KMS-11 (cell line): ENCODE measurements around the gene TEX44.

ENCODE experiments used
- H2AFZ ChIP-seq: fragments of 200-600 bp; sonication (generic); 2 replicates; pipeline ENCODE4 v1.6.1; 2016; ENCODE audit warnings: antibody characterized with exemption, mixed run types, low read depth
- H3K27ac ChIP-seq: fragments of 200-600 bp; sonication (generic); 2 replicates; pipeline ENCODE4 v1.6.1; 2016; ENCODE audit warnings: mild to moderate bottlenecking, mixed run types
- H3K27me3 ChIP-seq: fragments of 200-600 bp; sonication (generic); 2 replicates; pipeline ENCODE4 v1.6.1; 2017; ENCODE audit warnings: mild to moderate bottlenecking, low read depth, mixed run types, moderate library complexity; ENCODE audit not compliant: insufficient read depth
- H3K36me3 ChIP-seq: fragments of 200-600 bp; sonication (generic); 2 replicates; pipeline ENCODE4 v1.6.1; 2017; ENCODE audit warnings: mild to moderate bottlenecking, mixed run types; ENCODE audit not compliant: insufficient read depth
- H3K4me1 ChIP-seq: fragments of 200-600 bp; sonication (generic); 2 replicates; pipeline ENCODE4 v1.6.1; 2016; ENCODE audit warnings: mild to moderate bottlenecking, low read depth, mixed run types; ENCODE audit not compliant: poor library complexity, severe bottlenecking
- H3K4me2 ChIP-seq: fragments of 200-600 bp; sonication (generic); 2 replicates; pipeline ENCODE4 v1.7.0; 2016; ENCODE audit warnings: mild to moderate bottlenecking, mixed run types
- H3K4me3 ChIP-seq: fragments of 200-600 bp; sonication (generic); IDR thresholded peaks from 2 replicates; pipeline ENCODE4 v1.6.1; 2017; ENCODE audit warnings: low read depth, low read length, mixed read lengths; ENCODE audit not compliant: insufficient read depth
- H3K79me2 ChIP-seq: fragments of 200-600 bp; sonication (generic); 2 replicates; pipeline ENCODE4 v1.6.1; 2016; ENCODE audit warnings: low read depth, mixed run types; ENCODE audit not compliant: insufficient read depth
- H3K9ac ChIP-seq: fragments of 200-600 bp; sonication (generic); 2 replicates; pipeline ENCODE4 v1.6.1; 2016; ENCODE audit warnings: mild to moderate bottlenecking, mixed run types
- H4K20me1 ChIP-seq: fragments of 200-600 bp; sonication (generic); 2 replicates; pipeline ENCODE4 v1.6.1; 2016; ENCODE audit warnings: mild to moderate bottlenecking, mixed run types; ENCODE audit not compliant: insufficient read depth
- CTCF ChIP-seq: fragments of 200-600 bp; sonication (generic); conservative IDR thresholded peaks from 2 replicates; pipeline ENCODE4 v1.6.1; 2017; ENCODE audit warnings: low read depth, mild to moderate bottlenecking, antibody characterized with exemption, low read length, moderate library complexity, mixed read lengths

The TEX44 gene

GRCh38 chr2:231634412-231634811 lies 41.7 kb downstream of the TEX44 start:
- no peak overlapping the region for H2AFZ ChIP-seq

GRCh38 chr2:231634951-231635875 lies 42.5 kb downstream of the TEX44 start:
- H3K27me3 ChIP-seq: no peaks in the 10 kb centered on the region
- H3K79me2 ChIP-seq: no peaks in the 10 kb centered on the region
- no peak overlapping the region for H3K4me3 ChIP-seq
- H3K9ac ChIP-seq: no peak overlapping the region
- no peak for TF ChIP-seq CTCF
- H3K4me2 ChIP-seq: no peak overlapping the region
- H3K27ac ChIP-seq: no peak overlapping the region
- H3K4me1 ChIP-seq: no peaks in the 10 kb centered on the region
- no peak overlapping the region for H2AFZ ChIP-seq
- no peaks in the 10 kb centered on the region for H4K20me1 ChIP-seq
- H3K36me3 ChIP-seq: no peaks in the 10 kb centered on the region

More at GRCh38 chr2:231634412-231634811, 41.7 kb downstream of the TEX44 start:
- Histone ChIP-seq H3K79me2 (no peaks in the 10 kb centered on the region), H3K9ac (no peak overlapping the region), H3K4me2 (no peak overlapping the region), H4K20me1 (no peaks in the 10 kb centered on the region), H3K36me3 (no peaks in the 10 kb centered on the region), H3K4me3 (no peak overlapping the region), H3K27ac (no peak overlapping the region), H3K4me1 (no peaks in the 10 kb centered on the region), H3K27me3 (no peaks in the 10 kb centered on the region)
- TF ChIP-seq CTCF: no peak

GRCh38 chr2:231640241-231640640 lies 47.6 kb downstream of the TEX44 start:
- Histone ChIP-seq H2AFZ (no peak overlapping the region), H3K4me2 (no peak overlapping the region), H3K4me3 (no peak overlapping the region), H3K4me1 (peaks cover 14% of the 10 kb centered on the region), H3K27ac (no peak overlapping the region), H3K9ac (no peak overlapping the region), H3K27me3 (no peaks in the 10 kb centered on the region), H4K20me1 (no peaks in the 10 kb centered on the region), H3K36me3 (no peaks in the 10 kb centered on the region), H3K79me2 (no peaks in the 10 kb centered on the region)
- no peak for TF ChIP-seq CTCF

GRCh38 chr2:231640641-231641111 lies 48.0 kb downstream of the TEX44 start:
- Histone ChIP-seq H3K9ac (no peak overlapping the region), H3K27ac (no peak overlapping the region), H3K4me3 (no peak overlapping the region), H4K20me1 (no peaks in the 10 kb centered on the region), H3K36me3 (no peaks in the 10 kb centered on the region), H3K4me1 (peaks cover 14% of the 10 kb centered on the region), H3K27me3 (no peaks in the 10 kb centered on the region), H3K79me2 (no peaks in the 10 kb centered on the region), H2AFZ (no peak overlapping the region), H3K4me2 (no peak overlapping the region)
- TF ChIP-seq CTCF: no peak
